IPS DF 4.7 (cell line): ENCODE measurements around the gene CAMK1D.
"Not testable (repeated sequence)": the region's sequence is repeated elsewhere in the genome, so short reads cannot be mapped to it uniquely, and the experiment has no call there.

ENCODE experiments used
- DNase-seq: peaks from one replicate; pipeline ENCODE4 v3.0.0-alpha.2; 2013; ENCODE audit warnings: low spot score; ENCODE audit errors: extremely low read depth

CAMK1D gene

DNA sequence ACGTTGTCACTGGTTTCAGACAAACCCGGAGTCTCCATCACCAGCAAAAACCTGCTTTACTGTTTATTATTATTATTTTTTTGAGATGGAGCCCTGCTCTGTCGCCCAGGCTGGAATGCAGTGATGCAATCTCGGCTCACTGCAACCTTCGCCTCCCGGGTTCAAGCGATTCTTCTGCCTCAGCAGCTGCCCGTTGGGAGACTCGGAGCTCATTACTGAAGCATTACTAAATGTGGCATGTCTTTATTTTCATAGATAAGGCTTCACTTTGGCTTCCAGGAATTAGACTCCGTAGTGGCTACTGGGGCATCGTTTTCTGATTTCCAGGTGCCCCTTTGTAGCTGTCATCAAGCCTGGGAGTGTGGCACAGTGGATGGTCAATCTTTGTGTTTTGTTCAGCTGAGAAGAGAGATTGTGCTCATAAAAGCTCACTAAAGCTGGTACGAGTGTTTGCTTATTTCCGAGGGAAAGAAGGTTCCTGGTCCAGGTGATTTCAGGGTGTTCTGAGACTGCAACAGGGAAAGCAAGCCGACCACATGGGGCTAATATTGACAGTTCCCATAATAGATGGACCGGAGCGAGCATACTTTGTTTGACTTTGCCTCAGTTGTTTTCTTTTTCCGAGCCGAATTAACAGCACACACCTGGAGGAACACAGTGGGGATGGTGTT is 163.1 kb downstream of the CAMK1D start:
- DNase-seq = no peak

DNA sequence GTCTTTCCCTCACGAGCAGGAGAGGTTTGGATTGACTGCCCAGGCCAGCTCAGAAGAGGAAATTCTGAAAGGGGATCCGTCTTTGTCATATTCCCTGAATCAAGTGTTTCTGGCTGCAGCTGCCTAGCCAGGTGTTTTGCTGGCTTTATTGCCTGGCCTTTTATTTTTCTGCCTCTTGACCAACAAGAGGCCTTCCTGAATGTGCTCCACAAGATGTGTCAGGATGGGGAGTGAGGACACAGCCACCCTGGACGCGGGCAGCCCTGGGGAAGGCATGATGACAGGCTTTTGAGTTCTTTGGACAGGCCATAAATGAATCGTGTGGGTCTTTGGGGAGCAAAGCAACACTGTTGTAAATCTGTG is 163.6 kb downstream of the CAMK1D start:
- DNase-seq = no peak

DNA sequence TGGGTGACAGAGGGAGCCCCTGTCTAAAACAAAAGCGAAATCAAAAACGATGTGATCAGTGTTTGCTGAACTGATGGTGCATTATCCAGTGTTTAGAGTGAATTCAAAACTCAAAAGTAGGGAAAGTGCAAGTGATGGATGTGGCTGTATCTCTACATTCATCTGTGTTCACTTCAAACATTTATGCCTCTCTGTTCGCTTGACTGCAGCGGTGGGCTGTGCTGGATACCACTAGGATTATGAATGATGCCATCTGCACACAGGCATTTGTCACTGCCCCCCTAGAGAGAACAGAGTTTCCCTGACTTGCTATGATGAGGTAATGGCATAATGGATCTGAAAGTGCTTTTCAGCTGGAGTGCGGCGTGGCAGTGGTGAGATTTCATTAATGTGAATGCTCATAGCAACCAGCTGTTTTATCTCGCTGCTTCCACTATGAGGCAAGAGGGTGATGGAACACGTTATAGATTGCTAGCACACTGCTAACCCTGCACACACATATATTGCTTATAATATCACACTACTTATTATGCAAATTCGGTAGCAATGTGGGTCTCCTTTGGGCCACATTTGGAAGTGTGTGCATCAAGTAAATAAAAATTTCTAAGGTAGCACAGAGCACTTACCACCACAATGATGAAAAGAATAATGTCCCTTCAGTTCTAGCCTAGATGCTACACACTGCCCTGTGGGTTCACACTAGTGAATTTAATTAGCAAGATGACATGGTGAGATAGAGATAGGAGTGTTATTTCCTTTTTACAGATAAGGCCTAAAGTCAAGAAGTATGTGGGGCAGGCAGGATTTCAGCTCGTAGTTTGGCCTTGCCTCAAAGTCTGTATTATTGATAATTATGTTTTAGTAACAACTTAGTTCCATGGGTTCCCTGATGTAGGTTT is 164.7 kb downstream of the CAMK1D start:
- no peak for DNase-seq

DNA sequence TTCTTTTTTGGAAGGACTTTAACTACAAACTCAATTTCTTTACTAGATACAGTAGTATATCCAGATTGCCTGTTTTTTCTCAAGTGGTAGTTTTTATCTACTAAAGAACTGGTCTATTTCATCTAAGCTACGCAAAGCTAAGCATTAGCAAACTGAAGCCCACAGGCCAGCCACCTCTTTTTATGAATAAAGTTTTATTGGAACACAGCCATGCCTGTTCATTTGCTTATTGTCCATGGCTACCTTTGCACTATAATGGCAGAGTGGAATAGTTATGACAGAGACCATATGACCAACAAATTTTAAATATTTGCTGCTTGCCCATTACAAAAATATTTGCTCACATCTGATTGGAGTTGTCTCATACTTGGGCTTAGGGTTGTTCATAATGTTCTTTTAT is 168.7 kb downstream of the CAMK1D start:
- no peak for DNase-seq

DNA sequence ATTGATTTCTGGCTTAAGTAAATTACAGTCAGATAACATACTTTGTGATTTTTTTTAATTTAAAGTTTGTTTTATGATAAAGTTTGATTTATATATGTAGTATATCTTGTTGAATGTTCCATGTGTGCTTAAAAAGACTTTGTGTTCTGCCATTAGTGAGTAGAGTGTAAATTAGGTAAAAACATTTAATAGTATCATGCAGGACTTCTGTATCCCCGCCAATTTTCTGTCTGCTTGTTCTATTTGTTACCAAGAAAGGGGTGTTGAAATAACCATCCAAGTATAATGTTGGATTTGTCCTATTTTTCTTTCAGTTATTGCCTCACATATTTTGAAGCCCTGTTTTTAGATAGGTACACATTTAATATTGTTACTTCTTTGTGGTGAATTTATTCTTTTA is 172.1 kb downstream of the CAMK1D start:
- no peak for DNase-seq

DNA sequence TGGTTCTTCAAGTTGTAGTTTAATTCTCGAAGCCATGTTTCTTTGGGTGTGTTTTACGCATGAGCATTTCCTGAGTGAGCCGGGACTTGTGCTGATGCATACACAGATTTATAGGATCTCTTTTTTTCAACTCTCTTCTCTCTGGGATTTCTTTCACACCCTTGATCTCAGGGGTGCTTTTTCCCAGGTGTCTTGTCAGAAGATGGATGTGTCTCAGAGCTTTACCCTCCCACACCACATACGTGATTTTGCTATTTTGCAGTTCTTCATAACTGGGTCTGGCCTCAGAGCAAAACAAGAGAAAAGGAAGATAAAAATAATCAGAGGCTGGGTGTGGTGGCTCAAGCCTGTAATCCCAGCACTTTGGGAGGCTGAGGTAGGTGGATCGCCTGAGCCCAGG is 177.0 kb downstream of the CAMK1D start:
- no peak for DNase-seq

DNA sequence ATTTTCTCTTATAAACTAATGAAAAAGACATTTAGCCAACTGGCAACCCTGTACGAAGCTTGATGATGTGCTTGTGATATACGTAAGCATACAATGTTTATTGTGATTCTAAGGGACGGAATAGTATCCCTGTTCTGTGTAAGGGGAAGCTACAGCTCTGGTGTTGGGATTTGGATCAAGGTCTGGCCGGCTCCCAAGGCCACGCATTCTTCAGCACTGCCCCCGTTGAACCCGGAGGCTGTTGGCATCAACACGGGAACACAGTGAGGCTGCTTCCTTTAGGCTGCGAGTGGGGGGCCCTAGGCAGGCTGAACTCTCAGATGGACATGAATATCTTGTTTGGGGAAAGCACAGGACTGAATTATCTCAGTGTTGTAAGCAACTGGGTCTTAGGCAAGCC is 180.6 kb downstream of the CAMK1D start:
- DNase-seq = no peak

DNA sequence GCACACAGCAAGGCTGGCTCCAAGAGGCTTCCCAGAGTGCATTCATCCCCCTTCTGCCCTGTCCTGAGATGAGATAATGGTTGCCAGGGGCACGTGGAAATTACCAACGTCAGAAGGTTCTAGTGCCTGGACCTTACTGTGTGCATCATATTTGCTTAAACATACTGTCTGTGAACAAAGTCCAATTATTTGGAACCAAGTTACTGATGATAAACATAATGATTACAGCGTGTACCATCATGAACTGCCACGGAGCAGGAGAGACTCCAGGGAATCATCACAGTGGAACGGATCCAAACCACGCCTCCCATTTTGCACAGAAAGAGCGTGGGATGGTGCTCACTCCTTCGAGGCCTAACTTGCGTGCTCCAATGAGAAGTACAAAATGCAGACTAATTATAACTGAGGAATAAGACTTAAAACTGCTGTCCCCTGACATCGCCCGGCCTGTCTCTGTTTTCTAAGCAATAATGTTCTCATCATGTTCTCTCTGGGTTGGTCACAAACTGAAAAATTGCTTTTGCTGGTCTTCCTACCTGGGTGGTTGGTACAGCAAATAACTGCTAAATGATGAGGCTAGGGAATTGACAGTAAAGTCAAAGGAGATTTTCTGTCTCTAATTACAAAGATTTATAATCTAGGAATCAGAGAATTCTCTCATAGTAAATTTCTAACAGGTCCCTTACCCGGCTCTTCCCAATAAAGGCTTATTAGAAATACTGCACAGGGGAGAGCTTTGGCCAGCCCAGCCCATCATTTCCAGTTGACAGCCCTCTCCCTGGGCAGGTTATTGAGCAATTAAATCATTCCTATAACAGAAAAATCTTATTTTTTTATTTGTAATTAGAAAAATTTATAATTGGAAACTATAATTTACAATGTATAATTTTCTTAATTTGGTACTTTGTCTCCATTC is 182.2 kb downstream of the CAMK1D start:
- DNase-seq = no peak

DNA sequence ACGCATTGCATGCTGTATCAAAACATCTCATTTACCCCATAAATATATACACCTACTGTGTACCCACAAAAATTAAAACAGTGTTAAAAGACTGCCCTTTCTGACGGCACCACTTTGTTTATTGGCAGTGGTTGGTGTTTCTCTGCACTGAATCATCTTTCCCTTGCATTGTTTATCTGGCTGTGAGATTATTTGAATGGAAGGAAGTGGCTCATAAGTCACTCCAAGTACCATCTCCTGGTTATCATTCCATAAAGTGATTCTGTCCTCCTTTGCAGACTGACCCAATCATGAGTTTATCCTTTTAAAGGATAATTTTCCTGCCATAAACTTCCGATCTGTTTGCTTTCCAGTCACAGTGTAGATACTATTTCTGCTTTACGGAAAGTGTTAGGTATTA is 183.8 kb downstream of the CAMK1D start:
- DNase-seq = no peak

DNA sequence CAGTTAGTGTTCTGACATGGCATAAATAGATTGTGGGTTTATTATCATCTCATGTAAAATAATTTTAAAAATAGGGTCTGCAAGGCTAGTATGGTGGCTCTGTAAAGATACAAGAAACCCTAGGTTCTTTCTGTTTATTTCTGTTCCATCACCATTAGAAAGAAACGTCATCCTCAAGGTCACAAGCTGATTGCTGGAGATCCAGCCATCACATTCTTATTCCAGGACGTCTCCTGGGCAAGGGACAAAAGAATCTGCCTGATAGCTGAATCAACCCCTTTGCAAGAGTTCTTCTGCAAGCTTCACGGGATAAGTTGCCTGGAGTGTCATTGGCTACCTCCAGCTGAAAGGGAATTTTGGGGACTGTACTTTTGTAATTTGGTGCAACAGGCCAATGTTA is 184.4 kb downstream of the CAMK1D start:
- DNase-seq = no peak

DNA sequence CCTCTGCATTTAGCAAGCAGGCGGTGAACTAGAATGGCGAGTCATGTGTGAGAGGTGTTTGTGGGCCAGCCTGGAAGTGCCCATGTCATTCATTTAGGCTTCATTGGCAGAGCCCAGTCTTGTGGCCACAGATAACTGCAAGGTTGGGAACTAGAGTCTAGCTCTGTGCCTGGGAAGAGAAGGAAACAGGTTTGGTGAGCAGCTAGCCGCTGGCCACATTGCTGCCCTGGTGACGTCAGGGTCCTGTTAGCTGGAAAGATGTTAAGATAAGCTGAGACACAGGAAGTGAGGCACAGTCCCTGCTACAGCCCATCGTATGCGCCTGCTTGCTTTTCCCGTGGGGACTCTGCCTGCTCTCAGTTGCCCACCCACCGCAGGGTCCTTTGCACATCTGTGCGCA is 185.5 kb downstream of the CAMK1D start:
- DNase-seq = no peak

DNA sequence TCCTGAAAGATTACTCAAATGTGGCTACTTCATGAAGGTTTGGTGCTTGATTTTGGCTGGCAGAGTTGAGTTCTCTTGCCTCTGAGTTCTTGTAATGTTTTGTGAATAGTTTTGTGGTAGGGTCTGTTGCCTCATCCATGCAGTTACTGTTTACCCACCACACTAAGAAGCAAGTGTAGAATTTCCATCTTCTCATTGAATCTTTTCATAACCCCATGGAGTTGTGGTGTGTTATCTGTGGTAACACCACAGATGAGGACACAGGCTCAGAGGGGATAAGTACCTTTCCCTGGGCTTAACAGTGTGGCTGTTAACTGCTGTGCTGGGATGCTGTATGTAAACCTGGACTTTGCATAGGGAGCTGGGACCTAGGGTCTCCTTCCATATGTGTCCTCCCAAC is 186.3 kb downstream of the CAMK1D start:
- DNase-seq = no peak

DNA sequence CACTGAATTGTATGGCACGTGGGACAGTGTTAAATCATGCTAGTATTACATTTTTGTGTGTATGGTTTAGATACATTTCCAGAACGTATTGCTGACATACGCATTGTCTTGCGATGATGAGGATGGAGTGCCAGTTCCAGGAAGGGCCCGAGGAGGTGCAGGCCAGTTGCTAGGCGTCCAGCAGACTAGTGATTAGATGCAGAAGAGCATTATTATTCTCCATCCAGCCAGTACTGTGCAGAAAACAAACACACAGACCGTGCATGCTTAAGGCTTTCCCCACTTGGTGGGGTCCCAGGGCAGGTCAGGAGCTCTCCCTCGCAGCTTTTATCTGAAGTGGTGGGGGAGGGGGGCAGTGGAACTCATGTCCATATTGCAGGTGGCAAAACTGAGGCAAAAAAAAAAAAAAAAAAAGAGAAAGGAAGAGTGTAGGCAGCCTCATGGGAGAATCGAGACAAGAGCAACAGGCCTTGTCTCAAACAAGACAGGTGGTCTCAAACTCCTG is 189.2 kb downstream of the CAMK1D start:
- no peak for DNase-seq

DNA sequence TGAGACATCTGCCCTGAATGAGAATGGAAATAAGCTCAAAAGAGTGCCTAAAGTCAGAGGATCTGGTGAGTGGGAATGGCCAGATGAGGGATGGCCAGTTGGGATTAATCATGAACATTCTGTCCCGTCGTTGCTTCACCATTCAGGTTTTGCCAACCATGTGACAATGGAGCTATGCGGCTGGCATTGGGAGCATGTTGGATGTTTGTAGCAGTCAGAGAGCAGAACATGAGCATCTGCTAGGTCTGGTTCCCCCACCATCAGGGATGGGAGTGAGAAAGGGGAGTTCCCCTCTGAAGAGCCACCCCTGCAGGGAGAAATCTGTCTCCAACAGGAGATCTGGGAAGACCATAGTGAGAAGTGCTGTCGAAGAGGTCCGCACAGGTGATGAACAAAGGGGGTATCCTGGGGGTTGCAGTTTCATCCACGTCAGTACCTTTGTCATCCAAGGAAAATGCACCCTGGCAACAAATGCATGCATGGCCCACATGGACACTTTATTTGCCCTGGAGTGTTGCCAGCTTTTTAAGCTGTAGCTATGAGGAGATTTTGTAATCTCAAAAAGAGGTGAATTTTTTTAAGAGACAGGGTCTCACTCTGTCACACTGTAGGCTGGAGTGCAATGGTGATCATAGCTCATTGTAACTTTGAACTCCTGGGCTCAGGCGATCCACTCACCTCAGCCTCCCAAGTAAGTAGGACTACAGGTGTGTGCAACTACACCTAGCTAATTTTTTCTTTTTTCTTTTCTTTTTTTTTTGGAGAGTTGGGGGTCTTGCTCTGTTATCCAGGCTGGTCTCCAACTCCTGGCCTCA is 190.2 kb downstream of the CAMK1D start:
- no peak for DNase-seq

DNA sequence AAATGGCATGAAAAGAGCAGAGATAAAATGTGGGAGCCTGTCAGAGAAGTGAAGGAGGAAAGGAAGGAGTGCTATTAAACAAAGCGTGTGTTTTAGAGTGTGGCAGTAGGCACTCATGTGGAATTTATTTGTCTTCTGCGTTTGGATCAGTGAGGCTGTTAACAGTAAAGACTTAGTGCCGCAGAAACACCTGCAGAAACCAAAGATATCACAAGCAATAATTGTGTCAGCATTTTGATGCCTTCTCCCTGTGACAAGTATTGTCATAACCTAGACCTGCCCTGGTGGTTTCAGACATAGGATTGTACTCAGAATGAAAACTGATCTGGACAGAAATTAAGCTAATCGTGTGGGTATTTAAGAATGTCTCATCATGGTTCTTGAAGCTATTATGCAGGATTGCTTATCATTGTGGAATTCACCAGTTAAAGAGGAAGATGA is 191.0 kb downstream of the CAMK1D start:
- DNase-seq = no peak

DNA sequence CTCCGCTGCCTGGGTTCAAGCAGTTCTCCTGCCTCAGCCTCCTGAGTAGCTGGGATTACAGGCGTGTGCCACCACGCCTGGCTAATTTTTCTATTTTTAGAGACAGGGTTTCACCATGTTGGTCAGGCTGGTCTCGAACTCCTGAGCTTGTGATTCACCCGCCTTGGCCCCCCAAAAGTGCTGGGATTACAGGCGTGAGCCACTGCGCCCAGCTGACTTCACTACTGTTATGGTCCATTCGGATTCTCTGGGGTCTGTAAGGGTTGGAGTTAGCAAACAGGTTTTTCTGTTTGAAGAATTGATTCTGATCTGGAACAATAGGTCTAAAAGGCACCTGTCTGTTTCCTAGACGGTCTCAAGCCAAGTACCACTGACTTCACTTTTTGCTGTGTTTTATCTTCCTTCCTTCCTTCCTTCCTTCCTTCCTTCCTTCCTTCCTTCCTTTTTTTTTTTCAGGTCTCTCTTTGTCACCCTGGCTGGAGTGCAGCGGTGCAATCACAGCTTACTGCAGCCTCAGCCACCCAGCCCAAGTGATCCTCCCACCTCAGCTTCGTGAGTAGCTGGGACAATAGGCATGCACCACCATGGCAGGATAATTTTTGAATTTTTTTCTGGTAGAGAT is 192.2 kb downstream of the CAMK1D start:
- no peak for DNase-seq

DNA sequence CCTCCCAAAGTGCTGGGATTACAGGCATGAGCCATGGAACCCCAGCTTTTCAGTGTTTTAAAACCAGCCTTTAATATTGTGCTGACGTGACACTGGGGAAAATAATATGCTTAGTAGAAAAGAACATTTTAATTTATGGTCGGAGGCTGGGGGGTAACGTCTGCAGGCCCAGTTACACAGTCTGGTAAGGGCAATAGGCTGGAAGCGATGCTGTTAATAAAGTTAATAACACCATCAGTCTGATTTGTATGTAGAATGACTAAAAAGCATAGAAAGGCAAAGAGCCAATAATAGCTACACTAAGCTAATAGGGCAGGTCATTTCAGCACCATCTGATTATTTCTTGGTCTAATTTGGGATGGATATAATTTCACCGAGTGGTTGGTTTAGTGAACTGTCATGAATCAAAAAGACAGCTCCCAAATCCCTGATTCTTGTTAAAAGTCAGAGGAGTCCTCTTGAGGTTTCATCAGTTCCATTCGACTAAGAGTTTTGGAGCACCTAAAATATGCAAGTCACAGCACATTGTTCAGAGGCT is 192.9 kb downstream of the CAMK1D start:
- no peak for DNase-seq

DNA sequence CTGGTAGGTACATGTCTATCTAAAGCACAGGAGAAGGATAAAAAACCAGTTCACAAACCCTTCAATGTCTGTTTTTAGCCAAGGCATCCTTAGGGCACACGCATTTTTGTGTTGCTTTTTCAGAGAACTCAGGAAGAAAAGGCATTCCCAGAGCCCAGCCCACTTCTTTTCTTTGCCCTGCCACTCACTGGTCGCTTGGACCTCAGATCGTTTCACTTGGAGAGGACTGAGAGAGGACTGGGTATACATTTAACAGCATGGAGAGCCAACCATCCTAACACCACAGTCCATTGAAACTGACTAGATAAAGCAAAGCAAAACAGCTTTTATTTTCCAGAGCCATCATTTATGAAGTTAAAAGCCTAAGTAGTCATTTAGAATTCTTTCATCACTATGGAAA is 194.2 kb downstream of the CAMK1D start:
- no peak for DNase-seq

DNA sequence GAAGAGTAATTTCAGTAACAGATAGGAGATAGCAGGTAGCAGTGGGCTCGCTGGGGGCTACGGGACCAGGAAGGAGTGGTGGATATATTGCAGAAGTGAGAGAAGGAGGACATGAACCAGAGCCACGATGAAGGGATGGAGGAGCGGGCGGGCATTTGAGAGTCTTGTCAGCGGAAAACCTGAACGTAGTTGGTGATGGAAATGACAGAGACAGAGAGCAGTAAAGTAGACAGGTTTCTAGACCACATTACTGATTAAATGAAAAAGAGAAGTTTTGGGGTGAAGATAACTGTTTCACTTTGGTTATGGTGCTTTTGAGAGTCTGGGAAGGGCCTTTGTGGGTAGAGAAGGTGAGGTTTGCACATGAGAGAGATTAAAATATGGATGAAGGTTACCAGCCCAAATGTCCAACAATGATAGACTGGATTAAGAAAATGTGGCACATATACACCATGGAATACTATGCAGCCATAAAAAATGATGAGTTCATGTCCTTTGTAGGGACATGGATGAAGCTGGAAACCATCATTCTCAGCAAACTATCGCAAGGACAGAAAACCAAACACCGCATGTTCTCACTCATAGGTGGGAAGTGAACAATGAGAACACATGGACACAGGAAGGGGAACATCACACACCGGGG is 196.9 kb downstream of the CAMK1D start:
- DNase-seq = not testable (repeated sequence)
